IMR-90 (cell line): ENCODE results near the gene TEX48. TPM values are rescaled to one million over a fixed set of nuclear protein-coding genes. Genes with fewer than 3 reads are reported as not detected.
A peak's percentile ranks its signal among the peaks of the same experiment; 100 is the strongest.

Source experiments
- ATAC-seq: fragments of 200-7000 bp; cut with Tn5 transposase; 2 replicates; pipeline ENCODE4 v1.9.1; 2020; ENCODE audit warnings: low read depth, mild to moderate bottlenecking, moderate library complexity
- BruUV-seq: library from RNA; stranded (reverse); fragments of 400-500 nt; replicated peaks from 2 replicates; lab custom pipeline; 2021; lab: Mats Ljungman, UMichigan
- CTCF ChIA-PET: fragments of 300-600 bp; formaldehyde crosslinking; extraction: SDS; loops from one replicate; lab custom pipeline; 2021; ENCODE audit warnings: antibody characterized with exemption; lab: Yijun Ruan, JAX
- POLR2A ChIA-PET: fragments of 300-600 bp; sonication (Branson Sonifier 250); formaldehyde crosslinking; loops from one replicate; lab custom pipeline; 2022; ENCODE audit warnings: antibody characterized with exemption; ENCODE audit not compliant: unreplicated experiment; lab: Charles Lee
- DNase-seq: peaks from one replicate; pipeline ENCODE4 v3.0.0; 2013
- H2AFZ ChIP-seq: replicated peaks from 2 replicates; pipeline ENCODE3; 2013; ENCODE audit warnings: low read length, mild to moderate bottlenecking; ENCODE audit not compliant: poor library complexity
- H2AK5ac ChIP-seq: 2 replicates; pipeline ENCODE4 v1.6.1; 2013; ENCODE audit warnings: low read depth, low read length, inconsistent platforms
- H2AK9ac ChIP-seq: replicated peaks from 2 replicates; pipeline ENCODE3; 2013; ENCODE audit warnings: mild to moderate bottlenecking, low read depth, low read length, moderate library complexity; ENCODE audit not compliant: poor library complexity
- H2BK120ac ChIP-seq: 2 replicates; pipeline ENCODE4 v1.6.1; 2013; ENCODE audit warnings: low read depth, low read length, inconsistent platforms
- H2BK15ac ChIP-seq: 3 replicates; pipeline ENCODE4 v1.6.1; 2013; ENCODE audit warnings: low read depth, low read length, inconsistent platforms
- H2BK20ac ChIP-seq: 2 replicates; pipeline ENCODE4 v1.6.1; 2013; ENCODE audit warnings: low read depth, mild to moderate bottlenecking, inconsistent platforms, low read length, moderate library complexity
- H2BK5ac ChIP-seq: 2 replicates; pipeline ENCODE4 v1.6.1; 2013; ENCODE audit warnings: mild to moderate bottlenecking, low read depth, low read length, inconsistent platforms; ENCODE audit not compliant: poor library complexity, severe bottlenecking
- H3K14ac ChIP-seq: replicated peaks from 2 replicates; pipeline ENCODE4 v1.6.1; 2013; ENCODE audit warnings: low read depth, low read length, inconsistent platforms
- H3K18ac ChIP-seq: 2 replicates; pipeline ENCODE4 v1.6.1; 2013; ENCODE audit warnings: low read depth, low read length, control low read depth
- H3K23ac ChIP-seq: 2 replicates; pipeline ENCODE4 v1.6.1; 2013; ENCODE audit warnings: low read depth, low read length, inconsistent platforms
- H3K27ac ChIP-seq: 2 replicates; pipeline ENCODE4 v1.5.1; 2013; ENCODE audit warnings: mild to moderate bottlenecking, control low read depth, low read length; ENCODE audit not compliant: insufficient read depth
- H3K27me3 ChIP-seq: 2 replicates; pipeline ENCODE4 v1.6.1; 2013; ENCODE audit warnings: low read length; ENCODE audit not compliant: control insufficient read depth, insufficient read depth
- H3K36me3 ChIP-seq: 2 replicates; pipeline ENCODE4 v1.6.1; 2013; ENCODE audit warnings: low read length, mixed read lengths; ENCODE audit not compliant: control insufficient read depth, insufficient read depth
- H3K4ac ChIP-seq: 2 replicates; pipeline ENCODE4 v1.6.1; 2013; ENCODE audit warnings: low read depth, low read length, inconsistent platforms
- H3K4me1 ChIP-seq: 2 replicates; pipeline ENCODE4 v1.6.1; 2013; ENCODE audit warnings: low read length, mixed read lengths; ENCODE audit not compliant: control insufficient read depth, insufficient read depth
- H3K4me2 ChIP-seq: 2 replicates; pipeline ENCODE4 v1.6.1; 2013; ENCODE audit warnings: low read depth, mild to moderate bottlenecking, control low read depth, low read length, moderate library complexity
- H3K4me3 ChIP-seq: 2 replicates; pipeline ENCODE4 v1.5.1; 2013; ENCODE audit warnings: low read depth, mild to moderate bottlenecking, control low read depth, low read length, moderate library complexity; ENCODE audit not compliant: insufficient read depth
- H3K56ac ChIP-seq: 2 replicates; pipeline ENCODE4 v1.6.1; 2013; ENCODE audit warnings: low read length, inconsistent platforms; ENCODE audit not compliant: insufficient read depth; ENCODE audit errors: extremely low read depth
- H3K79me1 ChIP-seq, 2 experiments: 2 replicates each; pipeline ENCODE4 v1.6.1; 2013; ENCODE audit warnings: low read length in 2 of 2, inconsistent platforms in 1 of 2, low read depth in 1 of 2
- H3K9ac ChIP-seq: 2 replicates; pipeline ENCODE4 v1.6.1; 2013; ENCODE audit warnings: low read depth, low read length, control low read depth
- H3K9me1 ChIP-seq: 2 replicates; pipeline ENCODE4 v1.6.1; 2013; ENCODE audit warnings: low read length, inconsistent platforms; ENCODE audit not compliant: insufficient read depth
- H3K9me3 ChIP-seq: 2 replicates; pipeline ENCODE4 v1.6.1; 2013; ENCODE audit warnings: low read length; ENCODE audit not compliant: control insufficient read depth, insufficient read depth
- H4K20me1 ChIP-seq: 2 replicates; pipeline ENCODE4 v1.6.1; 2013; ENCODE audit warnings: low read length, inconsistent platforms; ENCODE audit not compliant: insufficient read depth
- H4K5ac ChIP-seq: 2 replicates; pipeline ENCODE4 v1.6.1; 2013; ENCODE audit warnings: mild to moderate bottlenecking, low read depth, low read length, control low read depth
- H4K8ac ChIP-seq, 2 experiments: 2 replicates each; pipeline ENCODE4 v1.6.1; 2013; ENCODE audit warnings: low read depth in 2 of 2, low read length in 2 of 2, control low read depth in 1 of 2, inconsistent platforms in 1 of 2
- H4K91ac ChIP-seq: 2 replicates; pipeline ENCODE4 v1.6.1; 2013; ENCODE audit warnings: low read depth, low read length, inconsistent platforms; ENCODE audit not compliant: insufficient read depth
- BHLHE40 ChIP-seq: fragments of 150-350 bp; IDR thresholded peaks from 2 replicates; pipeline ENCODE4 v1.6.1; 2016; ENCODE audit warnings: mild to moderate bottlenecking, low read depth, low read length
- CEBPB ChIP-seq: IDR thresholded peaks from 2 replicates; pipeline ENCODE4 v1.6.1; 2012; ENCODE audit warnings: low read depth, low read length, improper control_type of control experiment
- CTCF ChIP-seq: conservative IDR thresholded peaks from 2 replicates; pipeline ENCODE4 v1.5.1; 2012; ENCODE audit warnings: mild to moderate bottlenecking, low read depth, low read length, improper control_type of control experiment
- FOS ChIP-seq: fragments of 150-350 bp; IDR thresholded peaks from 2 replicates; pipeline ENCODE4 v1.6.1; 2016; ENCODE audit warnings: low read depth, low read length
- MAFK ChIP-seq: IDR thresholded peaks from 2 replicates; pipeline ENCODE4 v1.6.1; 2012; ENCODE audit warnings: low read depth, low read length, improper control_type of control experiment
- MAZ ChIP-seq: IDR thresholded peaks from 2 replicates; pipeline ENCODE4 v1.6.1; 2012; ENCODE audit warnings: low read depth, mild to moderate bottlenecking, low read length, improper control_type of control experiment, moderate library complexity, borderline replicate concordance
- RAD21 ChIP-seq: IDR thresholded peaks from 2 replicates; pipeline ENCODE4 v1.6.1; 2012; ENCODE audit warnings: low read length, improper control_type of control experiment
- RCOR1 ChIP-seq: IDR thresholded peaks from 2 replicates; pipeline ENCODE4 v1.6.1; 2012; ENCODE audit warnings: mild to moderate bottlenecking, low read length, improper control_type of control experiment; ENCODE audit not compliant: insufficient replicate concordance
- RFX5 ChIP-seq: IDR thresholded peaks from 2 replicates; pipeline ENCODE4 v1.8.0; 2012; ENCODE audit warnings: low read depth, mild to moderate bottlenecking, low read length, moderate library complexity
- WGBS, 2 experiments: methylation state at CpG; one replicate each; pipeline versions ENCODE4 v1.1.5 to v1.1.7; 2013; ENCODE audit warnings: missing lambda C conversion rate in 2 of 2; ENCODE audit not compliant: insufficient read length in 1 of 2; ENCODE audit errors: extremely low coverage in 2 of 2; 5-methylcytosine and 5-hydroxymethylcytosine counted together
- dilution Hi-C: fragments of 300-500 bp; cut with HindIII; formaldehyde crosslinking; loops from one replicate; pipeline ENCODE4 v1.14.3; 2018; ENCODE audit warnings: low sequenced_read_pairs; ENCODE audit not compliant: unreplicated experiment
- in situ Hi-C: fragments of 300-500 bp; cut with MboI; formaldehyde crosslinking; loops from 3 replicates; pipeline ENCODE4 v1.14.3; 2019; ENCODE audit warnings: low sequenced_read_pairs, inconsistent platforms, mixed read lengths
- intact Hi-C: fragments of 100-400 bp; cut with micrococcal nuclease; formaldehyde crosslinking; loops from 2 replicates; pipeline ENCODE4 v1.10.0; 2022
- polyA plus RNA-seq, 3 experiments: library from polyadenylated mRNA; depleted of rRNA; stranded (reverse); fragments of >200 nt; gene quantifications; 2 replicates each; pipeline ENCODE4 v1.2.3, GENCODE V29; 2012; ENCODE audit warnings: low replicate concordance in 1 of 3
- total RNA-seq: library from RNA; depleted of rRNA; stranded (reverse); fragments of >200 nt; gene quantifications from 2 replicates; pipeline ENCODE4 v1.2.3, GENCODE V29; 2012
- TF ChIP-seq, protein P1 (sequence below): fragments of 150-350 bp; IDR thresholded peaks from 2 replicates; pipeline ENCODE4 v1.6.1; 2017; ENCODE audit warnings: mild to moderate bottlenecking, antibody characterized with exemption, low read length, low read depth

Gene TEX48
- total and polyA plus RNA-seq, 2 of the 4 experiments (the other 2 are of a cell fraction), result not detected

DNA sequence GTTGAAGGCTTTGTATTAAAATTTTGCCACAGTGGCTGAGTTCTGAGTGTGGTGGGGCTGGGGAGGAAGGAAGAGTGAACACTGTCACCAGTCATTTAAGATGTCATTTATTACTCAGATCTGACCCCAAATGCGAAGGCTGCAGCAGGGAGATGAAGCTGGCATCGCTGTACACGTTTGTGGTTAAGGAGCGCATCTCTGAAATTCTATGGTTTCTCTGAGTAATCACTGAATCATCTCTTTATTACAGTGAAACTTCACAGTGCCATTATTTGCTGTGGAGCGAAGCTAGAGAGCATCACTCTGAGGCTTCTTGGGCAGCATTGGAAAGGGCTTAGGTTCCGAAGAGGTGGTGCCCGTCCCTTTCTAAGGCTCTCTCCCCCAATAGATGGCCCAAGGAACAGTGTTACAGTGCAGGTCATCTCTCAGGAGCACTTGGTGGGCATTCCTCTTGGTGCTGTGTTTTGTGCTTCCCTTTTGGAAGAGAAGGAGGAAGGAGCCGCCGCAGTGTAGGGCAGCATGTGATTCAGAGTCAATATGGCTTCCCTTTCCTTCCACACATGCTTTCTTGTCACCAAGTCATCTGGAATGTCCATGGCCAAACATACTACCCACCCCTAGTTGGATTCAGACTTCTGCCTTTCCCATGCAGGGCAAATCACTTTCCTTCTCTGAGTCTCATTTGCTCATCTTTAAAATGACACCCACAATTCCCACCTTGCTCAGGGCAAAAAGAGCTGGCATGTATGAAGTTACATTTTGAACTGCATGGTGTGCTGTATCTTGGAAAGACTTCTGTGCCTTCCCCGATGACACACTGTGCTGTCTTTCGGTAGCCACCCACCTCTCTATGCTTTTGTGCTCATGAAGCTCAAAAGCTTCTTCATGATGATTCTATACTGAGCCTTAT, 9.3 kb upstream of the TEX48 start:
- Histone ChIP-seq H3K9ac (peak overlapping the region; percentile 4; the same call in 1 of the 2 replicates), H3K9me3 (no peaks in the 10 kb centered on the region), H2AFZ (peak overlapping the region; percentile 79), H3K27ac (peak overlapping the region; percentile 65), H3K9me1 (peaks cover 18% of the 10 kb centered on the region), H3K36me3 (no peaks in the 10 kb centered on the region), H3K4me2 (peak overlapping the region; percentile 69), H2BK15ac (peak overlapping the region; percentile 91), H2AK5ac (peak overlapping the region; percentile 97), H4K8ac (peak overlapping the region; percentile 65 to 91), H3K79me1 (no peaks in the 10 kb centered on the region), H4K5ac (peak overlapping the region; percentile 53), H3K23ac (peak overlapping the region; percentile 95), H2AK9ac (peak overlapping the region; percentile 57), H2BK5ac (peak overlapping the region; percentile 78), H4K20me1 (no peaks in the 10 kb centered on the region), H3K4ac (peak overlapping the region; percentile 97), H3K4me3 (no peak overlapping the region), H3K27me3 (no peaks in the 10 kb centered on the region), H3K18ac (peak overlapping the region; percentile 67), H3K56ac (peak overlapping the region; percentile 78), H2BK120ac (peak overlapping the region; percentile 99), H2BK20ac (peak overlapping the region; percentile 98), H3K14ac (peak overlapping the region; percentile 95), H4K91ac (peak overlapping the region; percentile 96), H3K4me1 (peaks cover 13% of the 10 kb centered on the region)
- TF ChIP-seq CEBPB, result 0 out of 2 replicates have a peak, but pooled peaks have one; percentile 21
- no peak for TF ChIP-seq RAD21
- no peak for TF ChIP-seq CTCF
- peak; percentile 76 for TF ChIP-seq RCOR1
- TF ChIP-seq MAFK, result no peak
- TF ChIP-seq, protein P1, sequence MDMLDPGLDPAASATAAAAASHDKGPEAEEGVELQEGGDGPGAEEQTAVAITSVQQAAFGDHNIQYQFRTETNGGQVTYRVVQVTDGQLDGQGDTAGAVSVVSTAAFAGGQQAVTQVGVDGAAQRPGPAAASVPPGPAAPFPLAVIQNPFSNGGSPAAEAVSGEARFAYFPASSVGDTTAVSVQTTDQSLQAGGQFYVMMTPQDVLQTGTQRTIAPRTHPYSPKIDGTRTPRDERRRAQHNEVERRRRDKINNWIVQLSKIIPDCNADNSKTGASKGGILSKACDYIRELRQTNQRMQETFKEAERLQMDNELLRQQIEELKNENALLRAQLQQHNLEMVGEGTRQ, result peak; percentile 43; the same call in 1 of the 2 replicates
- peak; percentile 90 for TF ChIP-seq FOS
- no peak for TF ChIP-seq MAZ
- TF ChIP-seq RFX5, result no peak
- TF ChIP-seq BHLHE40, result peak; percentile 76; the same call in 1 of the 2 replicates
- DNase-seq (peak; percentile 91), ATAC-seq (peak; percentile 92)
- WGBS, 2 experiments, result no CpG with 5 or more reads among the region's 11 CpGs
- intact Hi-C loops, result no loop called here
- ChIA-PET POLR2A (interaction anchor here (0.5 kb wide), 1 partner anchor 789 kb away, joined by 3 read pairs; no protein-coding TSS in a partner anchor), CTCF (interaction anchor here (0.9 to 2.6 kb wide), 4 partner anchors 10 to 223 kb away, joined by 3 to 18 read pairs (median 4); partner anchors contain the start of gene TEX48)
- BruUV-seq, result no TSS peak
- dilution Hi-C loops, result no loop called here
- in situ Hi-C loops, result no loop called here
